GM12875 (cell line): ENCODE data around the gene SH2D4B.

Experiments used
- H3K4me3 ChIP-seq: one replicate; pipeline ENCODE4 v1.5.1; 2011; ENCODE audit warnings: low read depth, low read length, control low read depth
- TF ChIP-seq, protein P1 (sequence below): IDR thresholded peaks from 2 replicates; pipeline ENCODE4 v1.5.1; 2011; ENCODE audit warnings: low read depth, mild to moderate bottlenecking, control low read depth, inconsistent platforms, low read length, moderate library complexity, borderline replicate concordance; ENCODE audit not compliant: insufficient read depth

SH2D4B gene

DNA sequence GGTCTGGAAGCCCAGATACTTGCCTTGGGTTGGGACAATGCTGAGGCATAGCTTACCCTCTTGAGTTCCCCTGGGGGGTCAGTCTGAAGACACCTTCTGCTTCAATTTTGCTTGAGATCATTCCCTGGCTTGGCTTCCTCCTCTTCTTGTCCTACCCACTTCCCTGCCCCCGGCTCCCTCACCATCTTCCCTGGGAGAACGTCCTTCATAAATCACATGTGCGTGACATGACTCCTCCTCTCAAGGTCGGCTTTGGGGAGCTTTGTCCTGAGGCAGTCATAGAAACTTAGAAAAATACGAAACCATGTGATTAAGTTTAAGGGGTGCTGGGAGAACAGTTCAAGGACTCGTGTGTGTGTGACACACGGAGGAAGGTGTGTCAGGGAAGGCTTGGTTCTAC, 122.6 kb downstream of the SH2D4B start:
- H3K4me3 ChIP-seq: no peak overlapping the region
- TF ChIP-seq, protein P1, sequence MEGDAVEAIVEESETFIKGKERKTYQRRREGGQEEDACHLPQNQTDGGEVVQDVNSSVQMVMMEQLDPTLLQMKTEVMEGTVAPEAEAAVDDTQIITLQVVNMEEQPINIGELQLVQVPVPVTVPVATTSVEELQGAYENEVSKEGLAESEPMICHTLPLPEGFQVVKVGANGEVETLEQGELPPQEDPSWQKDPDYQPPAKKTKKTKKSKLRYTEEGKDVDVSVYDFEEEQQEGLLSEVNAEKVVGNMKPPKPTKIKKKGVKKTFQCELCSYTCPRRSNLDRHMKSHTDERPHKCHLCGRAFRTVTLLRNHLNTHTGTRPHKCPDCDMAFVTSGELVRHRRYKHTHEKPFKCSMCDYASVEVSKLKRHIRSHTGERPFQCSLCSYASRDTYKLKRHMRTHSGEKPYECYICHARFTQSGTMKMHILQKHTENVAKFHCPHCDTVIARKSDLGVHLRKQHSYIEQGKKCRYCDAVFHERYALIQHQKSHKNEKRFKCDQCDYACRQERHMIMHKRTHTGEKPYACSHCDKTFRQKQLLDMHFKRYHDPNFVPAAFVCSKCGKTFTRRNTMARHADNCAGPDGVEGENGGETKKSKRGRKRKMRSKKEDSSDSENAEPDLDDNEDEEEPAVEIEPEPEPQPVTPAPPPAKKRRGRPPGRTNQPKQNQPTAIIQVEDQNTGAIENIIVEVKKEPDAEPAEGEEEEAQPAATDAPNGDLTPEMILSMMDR: no peak

DNA sequence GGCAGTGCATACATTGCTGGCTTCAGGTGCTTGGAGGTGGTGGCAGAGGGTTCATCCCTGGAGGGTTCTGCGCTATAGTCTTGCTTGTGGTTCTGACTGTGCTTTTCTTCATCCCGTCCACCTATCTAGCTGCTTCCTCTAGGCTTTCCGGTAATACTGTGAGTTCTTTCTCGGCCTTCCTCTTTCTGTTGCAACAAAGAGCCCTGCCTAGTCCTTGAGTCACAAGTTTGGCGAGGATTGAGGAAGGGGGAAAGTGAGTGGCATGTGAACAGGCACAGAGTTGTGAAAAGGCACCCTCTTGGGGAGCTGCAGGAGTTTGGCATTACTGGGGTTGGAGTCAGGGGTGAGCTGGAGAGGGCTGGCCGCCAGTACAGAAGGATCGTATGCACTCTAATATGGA, 123.0 kb downstream of the SH2D4B start:
- TF ChIP-seq, protein P1: no peak

DNA sequence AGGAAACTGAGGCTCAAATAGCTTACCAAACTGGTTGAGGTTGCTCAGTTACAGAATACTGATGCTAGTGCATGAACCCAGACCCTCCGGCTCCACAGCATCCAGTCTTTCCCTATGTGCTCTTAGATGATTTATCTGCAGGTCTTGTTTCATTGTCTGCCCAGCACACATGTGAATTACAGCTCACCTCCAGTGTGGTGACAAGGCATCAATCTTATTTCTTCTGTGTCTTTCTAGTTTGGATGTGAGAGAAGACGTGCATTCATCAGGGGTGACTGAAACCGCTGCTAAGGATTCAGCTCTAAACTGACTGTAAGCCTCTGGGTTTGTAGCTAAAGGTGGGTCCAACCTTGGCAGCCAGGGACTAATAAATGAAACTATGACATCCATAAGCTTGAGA, 123.8 kb downstream of the SH2D4B start:
- TF ChIP-seq, protein P1: no peak
- no peak overlapping the region for H3K4me3 ChIP-seq

More for the DNA sequence above, 123.0 kb downstream of the SH2D4B start:
- H3K4me3 ChIP-seq: no peak overlapping the region

DNA sequence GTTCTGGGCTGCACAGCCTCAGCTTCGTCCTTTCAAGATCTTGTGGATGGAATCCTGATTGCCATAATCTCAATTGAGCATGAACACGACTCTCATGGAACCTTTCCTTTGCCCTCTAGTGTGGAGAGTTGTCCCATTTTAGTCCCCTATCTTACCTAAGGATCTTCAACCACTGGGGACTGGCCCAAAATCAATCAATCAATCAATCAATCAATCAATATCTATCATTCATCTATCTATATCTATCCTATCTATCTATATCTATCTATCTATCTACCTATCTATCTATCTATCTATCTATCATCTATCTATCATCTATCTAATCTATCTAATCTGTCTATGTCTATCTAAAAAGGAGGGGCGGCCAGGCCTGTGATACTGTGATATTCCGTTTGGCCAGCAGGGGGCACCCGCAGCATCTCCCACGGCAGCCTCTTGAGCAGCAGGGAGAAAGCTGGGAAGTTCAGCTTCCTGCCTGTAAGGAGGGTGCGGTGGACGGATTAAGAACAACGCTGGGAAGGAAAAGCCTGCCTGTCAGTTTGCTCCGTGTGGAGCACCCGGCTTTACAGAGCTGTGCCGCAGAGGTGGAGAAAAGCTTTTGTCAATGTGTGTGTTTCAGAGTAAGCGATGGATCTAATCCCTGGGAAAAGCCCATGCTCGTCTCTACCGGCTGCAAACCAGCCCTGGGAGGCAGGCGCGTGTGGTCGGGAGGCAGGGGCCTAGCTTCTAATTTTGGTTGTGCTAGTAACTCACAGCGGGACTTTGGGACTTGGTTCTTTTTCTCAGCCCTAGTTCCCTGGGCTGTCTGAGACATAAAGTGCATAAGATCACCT, 124.9 kb downstream of the SH2D4B start:
- TF ChIP-seq, protein P1: peak; percentile 72
- H3K4me3 ChIP-seq: no peak overlapping the region

DNA sequence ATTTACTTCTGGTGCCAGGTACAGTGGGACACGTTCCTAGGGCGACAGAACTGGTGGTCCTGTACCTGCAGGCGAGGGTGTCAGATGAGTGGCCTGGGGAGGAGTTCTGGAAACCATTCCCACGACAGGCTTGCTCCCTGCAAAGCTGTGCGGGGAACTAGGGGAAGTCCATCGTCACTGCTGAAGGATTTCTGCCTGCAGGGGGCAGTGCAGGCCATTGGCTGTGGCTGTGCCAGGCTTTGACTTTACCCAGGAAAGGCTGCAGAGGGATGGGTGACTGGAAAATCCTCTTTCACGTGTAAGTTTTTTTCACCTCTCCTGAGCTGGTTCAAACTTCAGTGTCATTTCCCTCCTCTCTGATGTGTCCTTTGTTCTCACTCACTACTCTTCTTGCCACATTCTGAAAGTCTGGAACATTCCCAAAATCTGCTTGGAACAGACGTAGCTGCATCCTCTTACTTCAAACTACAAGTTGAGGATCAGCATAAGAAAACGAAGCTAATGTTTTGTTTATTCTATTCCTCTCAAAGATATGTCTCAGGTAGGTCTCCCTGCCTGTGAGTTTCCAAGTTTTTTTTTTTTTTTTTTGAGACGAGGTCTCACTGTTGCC, 126.5 kb downstream of the SH2D4B start:
- TF ChIP-seq, protein P1: peak; percentile 94
- no peak overlapping the region for H3K4me3 ChIP-seq

DNA sequence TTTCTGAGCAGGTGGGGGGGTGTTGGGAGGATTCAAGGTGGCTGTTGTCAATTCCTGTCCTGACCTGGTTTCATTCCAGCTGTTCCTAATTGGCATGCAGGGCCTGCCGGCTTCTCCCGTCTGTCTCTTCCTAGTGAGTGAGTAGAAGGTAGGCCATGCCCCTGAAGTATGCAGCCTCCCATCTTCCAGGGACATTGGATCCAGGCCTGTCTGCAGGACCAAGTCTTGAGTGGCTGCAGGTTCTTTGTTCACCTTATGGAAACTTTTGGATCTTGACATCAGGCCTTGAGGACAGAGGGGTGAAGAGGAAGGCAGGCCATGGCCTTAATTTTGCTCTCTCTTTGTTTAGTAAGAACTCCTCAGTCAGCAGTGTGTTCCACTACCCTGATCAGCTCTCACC, 131.8 kb downstream of the SH2D4B start:
- H3K4me3 ChIP-seq: no peak overlapping the region
- TF ChIP-seq, protein P1: no peak

DNA sequence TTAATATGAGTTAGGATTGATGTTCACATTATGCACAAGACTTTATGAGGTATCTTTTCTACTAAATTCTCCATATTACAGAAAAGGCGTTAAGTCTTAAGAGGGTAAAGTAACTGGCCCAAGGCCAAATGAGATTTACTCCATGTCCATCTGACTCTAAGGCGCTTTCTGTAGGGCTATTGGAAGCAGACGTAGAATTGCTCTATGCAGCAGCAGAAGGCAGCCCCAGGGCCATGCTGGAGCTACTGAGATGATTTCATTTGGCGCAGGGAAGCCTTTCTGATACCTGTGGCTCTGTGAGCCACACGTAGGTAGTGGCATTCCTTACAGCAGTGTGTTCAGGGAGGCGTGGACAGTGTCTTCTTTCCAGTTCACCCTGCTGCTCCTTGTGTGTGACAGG, 133.1 kb downstream of the SH2D4B start:
- TF ChIP-seq, protein P1: no peak
- H3K4me3 ChIP-seq: no peak overlapping the region
